ENCODE measurements around the gene SNX12.
A peak's percentile ranks its signal among the peaks of the same experiment; 100 is the strongest.

Gene SNX12

GRCh38 chrX:71068044-71068918 lies at the start of gene SNX12:
Gene SNX12, minus strand, starts transcription at chrX:71068334. Its CDS starts 28 bp downstream, at chrX:71068306.
- peak; percentile 69 to 74 for DNase-seq (ENCODE audit: low read depth in 2 of 2)

GRCh38 chrX:71117358-71117757 lies 49.2 kb upstream of the SNX12 start:
- DNase-seq (ENCODE audit: low read depth in 2 of 2), result no peak

GRCh38 chrX:71111921-71112431 lies 43.8 kb upstream of the SNX12 start:
- DNase-seq (ENCODE audit: low read depth in 2 of 2), result no peak

- peak; percentile 46 to 58 for DNase-seq (ENCODE audit: low read depth in 2 of 2)
Observed at GRCh38 chrX:71111141-71111843, 43.2 kb upstream of the SNX12 start, which contains the start of gene IL2RG. Gene IL2RG, minus strand, starts transcription at chrX:71111577. Its CDS starts 38 bp downstream, at chrX:71111539.

GRCh38 chrX:71109051-71109450 lies 40.9 kb upstream of the SNX12 start:
- DNase-seq (ENCODE audit: low read depth in 2 of 2), result no peak

- DNase-seq (ENCODE audit: low read depth in 2 of 2), result no peak
Observed at GRCh38 chrX:71107762-71108360, 39.7 kb upstream of the SNX12 start.

GRCh38 chrX:71107245-71107644 lies 39.1 kb upstream of the SNX12 start:
- DNase-seq (ENCODE audit: low read depth in 2 of 2), result no peak

- no peak for DNase-seq (ENCODE audit: low read depth in 2 of 2)
Observed at GRCh38 chrX:71106427-71106826, 38.3 kb upstream of the SNX12 start, which contains the start of gene CXorf65. Gene CXorf65, minus strand, starts transcription at chrX:71106740. Its CDS starts 184 bp downstream, at chrX:71106556.

GRCh38 chrX:71105628-71106027 lies 37.5 kb upstream of the SNX12 start:
- DNase-seq (ENCODE audit: low read depth in 2 of 2), result no peak

GRCh38 chrX:71103110-71103983 lies 35.2 kb upstream of the SNX12 start:
- DNase-seq (ENCODE audit: low read depth in 2 of 2), result no peak

GRCh38 chrX:71102292-71102691 lies 34.2 kb upstream of the SNX12 start:
- DNase-seq (ENCODE audit: low read depth in 2 of 2), result no peak

- DNase-seq (ENCODE audit: low read depth in 2 of 2), result no peak
Observed at GRCh38 chrX:71100581-71101505, 32.7 kb upstream of the SNX12 start.

- no peak for DNase-seq (ENCODE audit: low read depth in 2 of 2)
Observed at GRCh38 chrX:71099736-71100135, 31.6 kb upstream of the SNX12 start.

GRCh38 chrX:71098951-71099506 lies 30.9 kb upstream of the SNX12 start:
- no peak for DNase-seq (ENCODE audit: low read depth in 2 of 2)

GRCh38 chrX:71098302-71098701 lies 30.2 kb upstream of the SNX12 start:
- peak; percentile 48 to 68 for DNase-seq (ENCODE audit: low read depth in 2 of 2)

- DNase-seq (ENCODE audit: low read depth in 2 of 2), result no peak
Observed at GRCh38 chrX:71096760-71097032, 28.6 kb upstream of the SNX12 start.

GRCh38 chrX:71095981-71096759 lies 28.0 kb upstream of the SNX12 start:
- DNase-seq (ENCODE audit: low read depth in 2 of 2), result no peak

GRCh38 chrX:71095555-71095980 lies 27.4 kb upstream of the SNX12 start, which contains the start of gene FOXO4:
Gene FOXO4, plus strand, starts transcription at chrX:71095851. Its CDS starts 678 bp downstream, at chrX:71096529.
- peak; percentile 69 to 77 for DNase-seq (ENCODE audit: low read depth in 2 of 2)

- no peak for DNase-seq (ENCODE audit: low read depth in 2 of 2)
Observed at GRCh38 chrX:71095033-71095432, 26.9 kb upstream of the SNX12 start.
